Gastroesophageal sphincter (tissue), 3 donors: ENCODE data around the gene NME7.

Source experiments
- EP300 ChIP-seq: sonication (generic); formaldehyde crosslinking; IDR thresholded peaks from one replicate; pipeline ENCODE4 v1.6.1; 2017; ENCODE audit warnings: antibody characterized with exemption, mild to moderate bottlenecking
- POLR2A ChIP-seq, 2 donors: fragments of 450-650 bp; IDR thresholded peaks; one replicate each; pipeline ENCODE4 v1.6.1; 2017; ENCODE audit warnings: antibody characterized with exemption in 2 of 2, mild to moderate bottlenecking in 2 of 2, moderate library complexity in 1 of 2
- POLR2AphosphoS5 ChIP-seq: sonication (generic); formaldehyde crosslinking; IDR thresholded peaks from one replicate; pipeline ENCODE4 v1.6.1; 2017; ENCODE audit warnings: antibody characterized with exemption
- TF ChIP-seq, protein P1 (sequence below), 4 experiments: fragments of 200-600 bp in 2 of 4; fragments of 450-650 bp in 2 of 4; sonication (generic) in 1 of 4; IDR thresholded peaks; one replicate each; pipeline ENCODE4 v1.5.1; 2017 to 2019; ENCODE audit warnings: antibody characterized with exemption in 4 of 4, mild to moderate bottlenecking in 2 of 4, moderate library complexity in 2 of 4

DNA sequence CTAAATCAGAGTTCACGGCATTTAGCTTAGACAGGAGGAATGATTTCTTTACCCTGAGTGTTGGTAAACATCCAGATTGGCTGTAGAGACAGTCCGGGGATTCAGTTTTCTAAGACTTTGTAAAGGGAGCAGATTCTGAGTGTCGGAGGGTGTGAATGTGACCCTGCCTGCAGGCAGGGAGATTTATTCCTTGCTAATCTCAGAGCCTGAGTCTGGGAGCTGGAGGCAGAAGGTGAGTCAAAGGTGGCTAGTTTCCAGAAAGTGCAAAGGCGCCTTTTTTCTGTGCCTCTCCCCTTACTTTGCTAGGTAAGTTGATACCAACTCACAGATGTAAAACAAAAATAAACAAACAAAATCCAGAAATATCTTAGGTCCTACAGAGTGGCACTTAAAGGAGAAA is 249.4 kb downstream of the NME7 start:
- TF ChIP-seq, protein P1, sequence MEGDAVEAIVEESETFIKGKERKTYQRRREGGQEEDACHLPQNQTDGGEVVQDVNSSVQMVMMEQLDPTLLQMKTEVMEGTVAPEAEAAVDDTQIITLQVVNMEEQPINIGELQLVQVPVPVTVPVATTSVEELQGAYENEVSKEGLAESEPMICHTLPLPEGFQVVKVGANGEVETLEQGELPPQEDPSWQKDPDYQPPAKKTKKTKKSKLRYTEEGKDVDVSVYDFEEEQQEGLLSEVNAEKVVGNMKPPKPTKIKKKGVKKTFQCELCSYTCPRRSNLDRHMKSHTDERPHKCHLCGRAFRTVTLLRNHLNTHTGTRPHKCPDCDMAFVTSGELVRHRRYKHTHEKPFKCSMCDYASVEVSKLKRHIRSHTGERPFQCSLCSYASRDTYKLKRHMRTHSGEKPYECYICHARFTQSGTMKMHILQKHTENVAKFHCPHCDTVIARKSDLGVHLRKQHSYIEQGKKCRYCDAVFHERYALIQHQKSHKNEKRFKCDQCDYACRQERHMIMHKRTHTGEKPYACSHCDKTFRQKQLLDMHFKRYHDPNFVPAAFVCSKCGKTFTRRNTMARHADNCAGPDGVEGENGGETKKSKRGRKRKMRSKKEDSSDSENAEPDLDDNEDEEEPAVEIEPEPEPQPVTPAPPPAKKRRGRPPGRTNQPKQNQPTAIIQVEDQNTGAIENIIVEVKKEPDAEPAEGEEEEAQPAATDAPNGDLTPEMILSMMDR (IDR thresholded peaks at IDR 0.05) = no peak
- TF ChIP-seq EP300 = no peak
- no peak for TF ChIP-seq POLR2A (IDR thresholded peaks at IDR 0.05)
- no peak for TF ChIP-seq POLR2AphosphoS5
